GM20000 (cell line): ENCODE data around the gene PIP5K1C.

ENCODE experiments used
- DNase-seq: peaks from one replicate; pipeline ENCODE4 v3.0.0; 2012; ENCODE audit warnings: low spot score
- CTCF ChIP-seq: IDR thresholded peaks from 2 replicates; pipeline ENCODE4 v1.5.1; 2012; ENCODE audit warnings: mild to moderate bottlenecking, control low read depth; ENCODE audit errors: extremely low read depth, missing control alignments

The PIP5K1C gene

GRCh38 chr19:3683405-3684053 is 16.7 kb downstream of the PIP5K1C start:
- DNase-seq: peak; percentile 55
- no peak for TF ChIP-seq CTCF

DNA sequence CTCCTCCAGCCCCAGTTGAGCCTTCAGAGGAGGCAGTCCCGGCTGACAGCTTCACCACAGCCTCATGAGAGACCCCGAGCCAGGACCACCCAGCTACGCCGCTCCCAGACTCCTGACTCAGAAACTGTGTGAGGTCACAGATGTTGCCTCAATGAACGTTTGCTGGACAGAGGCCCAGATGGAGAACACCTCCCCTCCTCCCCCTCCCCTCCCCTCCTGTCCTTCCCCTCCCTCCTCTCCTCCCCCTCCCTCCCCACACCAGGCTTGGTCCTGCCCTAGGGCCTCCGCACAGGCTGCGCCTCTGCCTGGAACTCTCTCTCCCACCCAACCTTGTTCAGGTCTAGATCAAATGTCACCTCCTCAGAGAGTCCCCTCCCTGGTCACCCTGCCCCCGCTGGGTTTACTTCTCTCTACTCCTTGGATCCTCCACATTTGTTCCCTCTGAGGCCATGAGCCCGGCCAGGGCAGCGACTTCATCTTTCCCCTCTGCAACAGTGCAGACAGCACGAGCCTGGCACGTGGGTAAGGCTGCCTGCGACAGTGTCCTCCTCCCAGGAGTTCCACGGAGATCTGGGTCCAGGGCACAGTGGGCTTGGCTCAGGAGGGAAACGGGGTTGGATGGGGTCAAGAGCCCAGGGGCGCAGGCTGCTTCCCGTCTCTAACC is 17.4 kb downstream of the PIP5K1C start:
- no peak for DNase-seq
- TF ChIP-seq CTCF: no peak

GRCh38 chr19:3682286-3682685 is 18.0 kb downstream of the PIP5K1C start:
- TF ChIP-seq CTCF: no peak
- no peak for DNase-seq

DNA sequence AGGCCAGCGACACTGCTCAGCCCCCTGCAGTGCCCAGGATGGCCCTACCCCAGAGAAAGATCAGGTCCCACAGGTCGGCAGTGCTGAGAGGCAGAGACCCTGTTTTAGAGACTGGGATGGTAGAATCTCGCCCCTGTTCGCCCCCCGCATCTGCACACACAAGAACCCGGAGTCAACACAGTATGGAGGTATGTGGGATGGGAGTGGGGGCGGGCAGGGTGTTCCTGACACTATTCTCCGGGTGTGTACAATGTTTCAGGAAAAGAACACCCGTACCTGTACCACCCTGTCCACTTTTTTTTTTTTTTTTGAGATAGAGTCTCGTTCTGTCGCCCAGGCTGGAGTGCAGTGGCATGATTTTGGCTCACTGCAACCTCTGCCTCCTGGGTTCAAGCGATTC is 19.3 kb downstream of the PIP5K1C start:
- no peak for TF ChIP-seq CTCF
- no peak for DNase-seq

DNA sequence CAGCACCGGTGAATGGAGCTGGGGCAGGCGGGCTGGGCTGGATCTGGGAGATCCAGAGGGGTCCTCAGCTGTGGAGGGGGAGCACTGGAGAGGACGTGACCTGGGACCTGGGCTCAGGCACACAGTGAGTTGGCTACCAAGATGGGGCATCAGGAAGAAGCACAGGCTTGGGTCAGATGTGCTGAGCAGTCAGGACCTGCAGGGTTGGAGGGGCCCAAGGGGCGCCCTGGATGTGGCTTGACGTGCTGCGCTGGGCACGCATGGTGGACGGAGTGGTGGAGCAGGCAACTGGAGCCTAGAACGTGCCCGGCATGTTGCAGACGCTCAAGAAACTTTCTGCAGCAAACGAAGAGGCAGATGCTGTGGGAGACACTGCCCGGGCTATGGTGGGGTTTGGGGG is 20.7 kb downstream of the PIP5K1C start:
- no peak for DNase-seq
- no peak for TF ChIP-seq CTCF

DNA sequence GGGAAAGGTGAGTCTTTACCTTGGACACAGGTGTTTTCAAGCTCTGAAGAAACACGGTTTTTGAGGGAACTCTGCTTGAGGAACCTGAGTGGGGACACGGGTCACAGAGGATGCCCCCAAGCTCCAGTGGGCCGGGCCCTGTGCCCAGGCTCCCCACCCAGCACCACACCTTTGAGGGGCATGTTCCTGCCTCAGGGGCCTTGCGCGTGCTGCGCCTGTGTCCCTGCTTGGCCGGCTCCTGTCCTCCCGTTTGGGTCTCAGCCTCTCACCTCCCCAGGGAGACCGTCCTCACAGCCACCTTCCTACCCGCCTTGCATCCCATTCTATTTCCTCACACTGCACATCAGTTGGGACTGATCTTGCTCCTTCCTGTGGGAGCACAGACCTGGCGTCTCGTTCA is 21.1 kb downstream of the PIP5K1C start:
- TF ChIP-seq CTCF: no peak
- no peak for DNase-seq

GRCh38 chr19:3678188-3678587 is 22.1 kb downstream of the PIP5K1C start:
- DNase-seq: no peak
- no peak for TF ChIP-seq CTCF
